NCI-H2107 treated with DMSO at 0.1 percent for 48 hours (cell line): ENCODE data around the gene DKKL1.
"Not testable (repeated sequence)": the region's sequence is repeated elsewhere in the genome, so short reads cannot be mapped to it uniquely, and the experiment has no call there.

Source experiments
- DNase-seq: peaks from one replicate; lab custom pipeline; 2025; ENCODE audit not compliant: unreplicated experiment; lab: John Stamatoyannopoulos, UW

Gene DKKL1

DNA sequence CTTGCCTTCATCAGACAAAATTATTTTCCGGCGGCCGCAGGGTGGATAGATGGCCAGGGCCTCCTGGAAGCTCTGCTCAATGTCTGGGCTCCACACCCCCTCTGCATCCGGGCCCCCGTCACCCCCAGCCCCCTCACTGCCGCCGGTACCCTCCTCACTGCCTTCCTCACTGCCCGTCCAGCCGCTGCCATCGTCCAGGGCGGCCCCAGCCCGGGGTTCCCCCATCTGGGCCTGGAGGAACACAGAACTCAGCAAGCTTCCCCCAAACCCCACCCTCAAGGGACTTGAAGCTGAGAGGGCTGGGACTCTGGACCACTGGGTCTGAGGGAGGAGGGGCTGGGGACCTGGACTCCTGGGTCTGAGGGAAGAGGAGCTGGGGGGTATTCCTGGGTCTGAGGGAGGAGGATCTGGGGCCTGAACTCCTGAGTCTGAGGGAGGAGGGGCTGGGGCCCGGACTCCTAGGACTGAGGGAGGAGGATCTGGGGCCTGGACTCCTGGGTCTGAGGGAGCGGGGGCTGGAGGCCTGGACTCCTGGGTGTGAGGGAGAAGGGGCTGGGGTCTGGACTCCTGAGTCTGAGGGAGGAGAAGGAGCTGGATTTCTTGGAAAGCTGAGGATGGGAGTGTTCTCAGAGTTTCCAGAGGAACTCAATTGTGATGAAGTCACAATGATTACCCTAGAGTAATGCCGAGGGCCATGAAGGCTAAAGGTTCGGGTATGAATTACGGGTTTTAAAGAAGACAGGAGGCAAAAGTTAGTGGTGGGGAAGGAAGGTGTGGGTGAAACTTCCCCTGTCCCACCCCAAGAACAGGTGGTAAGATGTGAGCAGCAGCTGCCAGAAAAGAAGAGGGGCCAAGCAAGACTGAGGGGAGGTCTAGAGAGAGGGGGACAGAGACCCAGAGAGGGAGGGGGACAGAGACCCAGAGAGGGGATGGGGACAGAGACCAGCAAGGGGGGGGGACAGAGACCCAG is 3.5 kb upstream of the DKKL1 start:
- DNase-seq = no peak

DNA sequence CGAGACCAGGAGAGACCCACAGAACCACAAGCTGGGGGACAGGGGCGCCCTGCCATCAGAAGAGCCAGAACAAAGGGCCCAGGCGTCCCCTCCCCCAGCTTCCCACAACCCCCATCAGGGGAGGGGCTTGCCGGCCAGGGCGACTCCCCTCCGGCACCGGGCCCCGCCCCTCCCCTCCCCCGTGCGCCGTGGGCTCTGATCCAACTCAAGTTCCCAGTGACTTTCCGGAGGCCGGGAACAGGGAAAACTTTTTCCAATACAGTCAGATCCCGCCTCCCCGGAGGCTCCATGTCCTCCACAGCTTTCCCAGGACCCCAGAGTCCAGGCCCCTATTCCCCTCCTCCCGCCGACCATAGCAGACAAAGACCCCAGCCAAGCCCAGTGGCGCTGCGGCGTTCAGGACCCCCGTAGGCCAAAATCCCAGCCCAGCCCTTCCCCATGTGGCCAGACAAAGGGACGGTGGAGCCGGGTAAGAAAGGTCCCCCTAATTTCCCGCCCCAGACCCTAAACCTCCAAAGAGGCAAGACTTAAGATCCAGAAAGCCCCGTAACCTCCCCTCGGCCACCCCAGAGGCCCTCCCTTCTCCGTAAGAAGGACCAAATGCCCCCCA is 2.1 kb upstream of the DKKL1 start:
- no peak for DNase-seq

DNA sequence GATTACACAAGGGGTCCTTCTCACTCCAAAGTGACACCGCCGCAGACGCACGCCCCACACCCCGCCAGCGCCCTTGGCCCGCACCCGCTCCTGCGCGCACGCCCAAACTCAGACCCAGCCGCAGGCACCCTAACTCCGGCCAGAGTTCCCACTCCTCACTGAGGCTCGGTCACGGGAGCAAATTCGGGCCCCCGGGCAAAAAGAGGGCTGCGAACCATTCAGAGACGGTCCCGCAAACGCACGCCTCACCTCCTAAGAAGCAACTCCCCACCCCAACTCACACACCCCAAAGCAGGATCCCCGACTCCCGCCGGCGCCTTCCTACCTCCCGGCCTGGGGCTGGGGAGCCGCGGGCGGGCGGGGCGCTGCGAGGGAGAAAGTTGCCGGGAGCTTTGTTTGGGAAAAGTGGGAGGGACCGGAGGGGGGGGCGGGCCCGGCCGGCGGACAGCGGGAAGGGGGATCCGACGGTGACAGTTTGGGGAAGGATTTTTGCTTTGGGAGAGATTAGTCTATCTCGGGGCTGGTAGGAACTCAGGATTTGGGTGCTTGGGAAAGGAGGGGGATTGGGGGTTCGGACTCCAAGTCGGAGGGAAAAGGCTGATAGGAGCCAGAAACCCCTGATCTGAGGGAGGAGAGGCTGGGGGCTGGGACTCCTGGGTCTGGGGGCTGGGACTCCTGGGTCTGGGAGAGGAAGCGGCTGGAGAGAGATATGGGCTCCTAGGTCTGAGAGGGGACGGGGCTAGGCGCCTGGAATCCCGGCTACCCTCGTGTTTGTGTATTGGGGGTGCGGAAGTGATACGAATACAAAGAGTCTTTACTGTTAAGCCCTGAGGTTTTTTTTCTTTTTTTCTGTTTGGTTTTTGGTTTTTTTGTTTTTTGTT is 1.4 kb upstream of the DKKL1 start, which contains the start of gene TEAD2:
Gene TEAD2, minus strand, starts transcription at position 369 of the 881 bp plus-strand sequence. CDS start 2,341 bp downstream, outside the sequence.
- no peak for DNase-seq

DNA sequence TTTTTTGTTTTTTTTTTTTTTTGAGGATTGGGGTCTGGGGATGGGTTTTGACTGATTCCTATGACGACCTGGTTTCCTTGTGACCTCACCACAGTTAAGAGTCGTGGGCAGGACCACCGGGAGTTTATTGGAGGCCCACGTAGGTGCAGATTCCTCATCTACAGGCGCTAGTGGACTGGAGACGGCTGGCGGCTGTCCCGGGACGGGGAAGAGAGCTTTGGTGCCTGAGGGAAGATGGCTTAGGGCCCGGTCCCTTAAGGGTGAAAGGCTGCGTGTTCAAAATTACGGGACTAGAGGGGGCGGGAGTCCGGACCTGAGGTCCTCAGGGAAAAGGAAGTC is 779 bp upstream of the DKKL1 start:
- DNase-seq = no peak

DNA sequence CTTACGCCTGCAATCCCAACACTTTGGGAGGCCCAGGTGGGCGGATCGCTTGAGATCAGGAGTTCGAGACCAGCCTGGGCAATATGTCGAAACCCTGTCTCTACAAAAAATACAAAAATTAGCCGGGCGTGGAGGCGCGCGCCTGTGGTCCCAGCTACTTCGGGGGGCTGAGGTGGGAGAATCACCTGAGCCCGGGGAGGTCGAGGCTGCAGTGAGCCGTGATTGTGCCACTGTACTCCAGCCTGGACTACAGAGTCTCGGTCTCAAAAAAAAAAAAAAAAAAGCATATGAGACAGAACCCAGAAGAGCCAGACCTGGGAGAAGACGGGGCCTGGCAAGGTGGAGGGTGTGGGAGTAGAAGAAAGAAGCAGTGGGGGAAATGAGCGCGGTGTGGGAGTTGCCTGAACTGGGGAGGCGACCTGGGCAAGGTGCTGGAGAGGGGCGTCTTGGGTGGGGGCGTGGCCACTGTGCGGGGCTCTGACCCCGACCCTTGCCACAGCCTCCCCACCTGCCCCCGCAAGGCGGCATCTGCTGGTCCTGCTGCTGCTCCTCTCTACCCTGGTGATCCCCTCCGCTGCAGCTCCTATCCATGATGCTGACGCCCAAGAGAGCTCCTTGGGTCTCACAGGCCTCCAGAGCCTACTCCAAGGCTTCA is 533 bp downstream of the DKKL1 start:
- DNase-seq = no peak

DNA sequence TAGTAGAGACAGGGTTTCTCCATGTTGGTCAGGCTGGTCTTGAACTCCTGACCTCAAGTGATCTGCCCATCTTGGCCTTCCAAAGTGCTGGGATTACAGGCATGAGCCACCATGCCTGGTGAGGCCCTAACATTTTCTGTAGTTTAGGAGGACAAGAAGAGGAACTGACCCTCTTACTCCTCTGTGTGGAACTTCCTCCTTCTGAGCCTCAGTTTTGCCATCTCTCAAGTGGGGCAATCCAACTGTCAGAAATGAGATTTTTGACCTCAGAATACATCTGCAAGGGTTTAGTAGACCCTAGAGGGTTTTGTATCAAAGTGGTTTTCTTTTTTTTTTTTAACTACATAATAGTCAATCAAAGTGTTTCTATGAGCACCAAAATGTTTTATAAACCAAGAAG is 2.4 kb downstream of the DKKL1 start:
- no peak for DNase-seq

DNA sequence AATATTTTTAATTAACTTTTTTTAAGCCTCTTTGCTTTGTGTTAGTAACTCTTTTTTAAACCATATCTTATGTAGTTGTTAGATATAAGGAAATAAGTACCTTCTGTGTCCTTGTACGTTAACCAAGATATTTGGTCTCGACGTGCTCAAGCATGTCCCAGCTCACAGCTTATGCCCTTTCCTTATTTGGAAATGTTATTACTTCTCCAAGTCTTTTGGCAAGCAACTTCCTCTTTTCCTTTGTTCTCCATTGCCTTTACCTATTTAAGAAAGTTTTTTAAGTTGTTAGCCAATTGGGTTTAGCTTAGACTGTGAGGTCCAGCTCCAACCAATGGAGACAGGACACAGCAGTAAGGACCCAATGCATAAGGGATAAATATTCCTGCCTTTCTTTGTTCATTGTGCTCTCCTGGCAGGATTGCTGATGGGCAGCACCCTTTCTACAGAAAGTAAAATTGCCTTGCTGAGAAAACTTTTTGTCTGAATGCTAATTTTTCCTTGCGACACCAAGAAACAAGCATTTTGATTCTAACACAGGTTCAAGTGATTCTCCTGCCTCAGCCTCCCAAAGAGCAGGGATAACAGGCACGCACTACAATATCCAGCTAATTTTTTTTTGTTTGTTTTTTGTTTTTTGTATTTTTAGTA is 5.2 kb downstream of the DKKL1 start:
- DNase-seq = no peak

DNA sequence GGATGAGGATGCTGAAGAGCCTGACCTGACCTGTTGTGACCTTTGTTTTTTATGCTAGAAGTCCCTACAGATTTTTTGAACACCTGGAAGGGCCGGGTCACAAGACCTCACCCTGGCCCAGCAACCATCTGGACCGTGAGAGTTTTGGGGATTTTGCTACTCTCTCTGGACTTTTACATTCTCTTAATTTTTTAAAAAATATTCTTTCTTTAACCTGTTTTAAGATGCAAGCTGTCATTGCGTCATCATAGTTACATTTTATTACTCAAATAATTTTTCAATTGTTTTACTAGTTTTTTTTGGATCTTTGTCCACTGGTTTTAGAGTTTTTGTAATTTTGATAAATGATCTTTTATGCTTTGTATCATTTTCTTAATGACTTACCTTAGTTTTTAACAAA is 7.5 kb downstream of the DKKL1 start:
- no peak for DNase-seq

DNA sequence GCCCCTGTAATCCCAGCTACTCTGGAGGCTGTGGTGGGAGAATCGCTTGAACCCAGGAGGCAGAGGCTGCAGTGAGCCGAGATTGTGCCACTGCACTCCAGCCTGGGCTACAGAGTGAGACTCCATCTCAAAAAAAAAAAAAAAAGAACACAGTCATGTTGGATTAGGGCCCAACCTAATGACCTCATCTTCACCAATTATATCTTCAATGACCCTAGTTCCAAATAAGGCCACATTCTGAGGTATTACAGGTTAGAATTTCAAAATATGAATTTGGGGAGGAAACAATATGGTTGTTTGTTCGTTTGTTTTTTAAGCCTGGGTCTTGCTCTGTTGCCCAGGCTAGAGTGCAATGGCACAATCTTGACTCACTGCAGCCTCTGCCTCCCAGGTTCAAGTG is 9.5 kb downstream of the DKKL1 start:
- DNase-seq = not testable (repeated sequence)

DNA sequence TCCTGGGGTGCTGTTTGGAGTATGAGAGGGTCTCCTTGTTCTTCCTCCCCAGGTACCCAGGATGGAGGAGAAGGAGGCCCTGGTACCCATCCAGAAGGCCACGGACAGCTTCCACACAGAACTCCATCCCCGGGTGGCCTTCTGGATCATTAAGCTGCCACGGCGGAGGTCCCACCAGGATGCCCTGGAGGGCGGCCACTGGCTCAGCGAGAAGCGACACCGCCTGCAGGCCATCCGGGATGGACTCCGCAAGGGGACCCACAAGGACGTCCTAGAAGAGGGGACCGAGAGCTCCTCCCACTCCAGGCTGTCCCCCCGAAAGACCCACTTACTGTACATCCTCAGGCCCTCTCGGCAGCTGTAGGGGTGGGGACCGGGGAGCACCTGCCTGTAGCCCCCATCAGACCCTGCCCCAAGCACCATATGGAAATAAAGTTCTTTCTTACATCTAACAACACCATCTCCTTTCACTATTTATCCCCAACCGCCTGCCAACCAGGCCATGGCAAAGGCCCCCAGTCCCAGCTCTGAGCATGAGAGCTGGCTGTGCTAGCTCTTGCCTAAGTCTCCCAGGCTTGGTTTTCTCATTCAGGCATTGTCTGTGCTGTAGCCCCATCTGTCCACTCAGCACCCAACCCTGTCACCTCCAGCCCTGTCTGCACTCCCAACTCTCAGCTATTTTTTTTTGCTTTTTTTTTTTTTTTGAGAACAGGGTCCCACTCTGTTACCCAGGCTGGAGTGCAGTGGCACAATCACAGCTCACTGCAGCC is 11.2 kb downstream of the DKKL1 start:
- no peak for DNase-seq

DNA sequence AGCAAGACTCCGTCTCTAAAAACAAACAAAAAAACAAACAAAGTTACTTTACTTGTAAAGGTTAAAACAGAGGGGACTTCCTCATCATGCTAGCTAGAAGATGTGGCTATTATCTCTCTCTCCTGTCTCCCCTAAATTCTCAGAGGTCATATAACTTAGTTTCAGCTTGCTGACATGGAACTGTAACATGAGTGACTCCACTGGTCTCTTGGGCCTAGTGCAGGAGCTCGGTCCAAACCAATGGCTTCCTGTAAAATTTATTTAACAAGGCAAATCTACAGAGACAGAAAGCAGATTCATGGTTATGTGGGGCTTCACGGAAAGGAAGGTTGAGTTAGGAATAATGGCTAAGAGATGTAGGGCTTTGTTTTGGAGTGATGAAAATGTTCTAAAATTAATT is 14.8 kb downstream of the DKKL1 start:
- DNase-seq = no peak

DNA sequence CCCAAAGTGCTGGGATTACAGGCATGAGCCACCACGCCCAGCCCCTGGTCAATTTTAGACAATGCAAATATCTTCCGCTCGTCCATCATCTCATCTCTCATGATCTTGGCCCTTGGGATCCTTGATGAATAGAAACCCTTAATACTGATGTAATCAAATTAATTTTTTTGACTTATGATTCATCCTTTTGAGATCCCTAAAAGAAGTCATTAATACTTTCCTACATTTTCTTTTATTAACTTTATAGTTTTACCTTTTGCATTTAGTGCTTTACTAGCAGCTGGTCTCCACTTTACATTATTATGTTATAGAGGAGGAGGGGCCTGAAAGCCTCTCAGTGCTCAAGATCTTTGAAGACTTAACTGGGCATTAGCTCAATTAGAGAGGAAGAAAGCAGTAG is 16.7 kb downstream of the DKKL1 start:
- no peak for DNase-seq

DNA sequence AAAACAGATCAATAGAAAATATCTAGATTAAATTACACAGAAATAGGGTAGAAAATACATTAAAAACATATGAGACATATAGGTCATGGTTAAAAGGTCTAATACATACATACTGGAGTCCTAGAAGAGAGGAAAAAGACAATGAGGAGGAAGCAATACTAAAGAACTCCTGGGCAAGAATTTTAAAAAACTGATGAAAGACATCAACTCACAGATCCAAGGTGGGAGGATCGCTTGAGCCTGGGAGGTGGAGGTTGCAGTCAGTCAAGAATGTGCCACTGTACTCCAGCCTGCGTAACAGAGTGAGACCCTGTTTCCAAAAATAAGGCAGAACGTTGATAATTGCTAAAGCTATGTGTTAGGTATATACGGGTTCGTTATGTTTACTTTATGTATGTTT is 19.0 kb downstream of the DKKL1 start:
- no peak for DNase-seq

DNA sequence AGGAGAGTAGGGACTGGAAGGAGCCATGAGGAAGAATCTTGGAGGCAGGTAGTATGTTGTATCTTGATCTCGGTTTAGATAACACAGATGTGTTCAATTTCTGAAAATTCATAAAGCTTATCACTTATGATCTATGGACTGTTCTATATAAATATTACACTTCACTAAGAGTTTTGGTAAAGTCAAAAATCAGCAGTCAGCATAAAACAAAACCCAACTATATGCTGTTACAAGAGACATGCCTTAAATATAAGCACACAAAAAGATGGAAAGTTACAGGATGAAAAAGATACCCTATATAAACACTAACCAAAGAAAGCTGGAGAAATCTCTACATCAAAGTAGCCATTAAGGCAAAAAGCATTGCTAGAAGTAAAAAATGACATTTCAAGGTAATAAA is 19.9 kb downstream of the DKKL1 start:
- DNase-seq = no peak

DNA sequence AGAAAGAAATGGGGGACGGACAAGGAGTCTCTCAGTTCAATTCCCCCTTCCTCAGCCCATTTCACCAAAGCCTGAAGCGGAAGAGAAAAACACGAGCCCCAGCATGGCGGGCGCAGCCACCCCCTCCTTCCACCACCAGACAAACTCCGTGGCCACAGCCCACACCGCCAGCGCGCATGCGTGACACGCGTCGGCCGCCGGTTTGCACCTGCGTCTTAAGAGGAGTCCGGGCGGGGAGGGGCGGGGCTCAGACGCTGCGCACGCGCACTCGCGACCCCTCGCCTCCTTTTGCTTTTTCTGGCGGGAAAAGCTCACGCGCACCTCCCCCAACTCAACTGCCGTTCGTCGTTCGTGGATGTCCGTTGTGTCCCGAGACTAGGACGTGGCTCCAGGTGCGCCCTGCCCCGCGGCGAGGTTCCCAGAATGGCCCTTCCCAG is 24.3 kb downstream of the DKKL1 start, which contains the start of gene KASH5:
Gene KASH5, plus strand, starts transcription at position 314 of the 437 bp plus-strand sequence. CDS start 2,635 bp downstream, outside the sequence.
- DNase-seq = no peak

DNA sequence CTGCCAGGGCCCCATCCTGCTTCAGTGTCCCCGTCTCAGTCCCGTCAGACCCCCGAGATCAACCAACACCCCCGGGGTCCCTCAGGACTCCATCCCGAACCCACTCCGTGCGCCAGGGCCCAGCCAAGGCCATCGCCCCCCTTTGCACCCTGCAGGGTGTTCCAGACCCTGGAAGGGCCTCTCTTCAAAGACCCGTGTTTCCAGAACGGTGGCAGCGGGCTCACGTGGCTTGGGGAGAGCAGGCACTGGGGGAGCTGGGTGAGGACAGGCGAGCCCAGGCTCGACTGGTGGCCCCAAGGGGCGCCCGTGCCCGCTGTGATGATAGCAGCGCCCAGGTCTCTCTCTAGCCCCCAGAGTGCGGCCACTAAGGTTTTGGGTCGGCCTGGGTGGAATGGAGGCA is 25.7 kb downstream of the DKKL1 start:
- no peak for DNase-seq

DNA sequence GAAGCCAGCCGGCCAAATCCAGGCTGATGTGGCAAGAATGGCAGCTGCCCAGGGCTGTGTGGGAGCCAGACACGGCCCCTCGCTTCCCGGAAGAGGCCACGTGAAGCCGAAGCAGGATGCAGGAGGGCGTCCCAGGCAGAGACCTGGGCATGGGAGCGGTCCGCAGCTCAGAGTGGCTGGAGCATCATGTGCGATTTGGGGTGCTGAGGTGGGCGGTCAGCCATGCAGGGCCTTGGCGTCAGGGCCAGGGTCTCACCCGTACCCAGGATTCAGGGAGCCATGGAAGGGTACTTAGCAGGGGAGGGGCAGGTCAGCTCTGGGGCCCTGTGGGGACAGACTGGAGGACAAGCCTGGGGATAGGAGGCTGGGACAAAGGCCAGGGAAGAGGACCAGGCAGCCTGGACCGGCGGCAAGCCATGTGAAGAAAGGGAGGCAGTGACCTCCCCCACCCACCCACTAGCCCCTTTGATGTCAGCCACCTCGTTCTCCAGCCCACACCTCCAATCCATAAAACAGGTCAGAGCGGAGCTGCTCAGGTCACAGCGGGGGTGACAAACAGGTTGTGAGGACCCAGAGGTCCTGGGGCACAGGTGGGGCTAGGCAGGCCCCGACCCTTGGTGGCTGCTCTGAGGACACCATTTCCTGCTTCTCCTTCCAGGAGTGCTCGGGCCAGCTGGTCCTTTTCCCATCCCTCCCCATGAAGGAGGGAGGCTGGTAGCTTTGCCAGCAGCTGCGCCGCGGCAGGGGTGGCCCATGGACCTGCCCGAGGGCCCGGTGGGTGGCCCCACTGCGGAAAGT is 26.7 kb downstream of the DKKL1 start:
- no peak for DNase-seq

DNA sequence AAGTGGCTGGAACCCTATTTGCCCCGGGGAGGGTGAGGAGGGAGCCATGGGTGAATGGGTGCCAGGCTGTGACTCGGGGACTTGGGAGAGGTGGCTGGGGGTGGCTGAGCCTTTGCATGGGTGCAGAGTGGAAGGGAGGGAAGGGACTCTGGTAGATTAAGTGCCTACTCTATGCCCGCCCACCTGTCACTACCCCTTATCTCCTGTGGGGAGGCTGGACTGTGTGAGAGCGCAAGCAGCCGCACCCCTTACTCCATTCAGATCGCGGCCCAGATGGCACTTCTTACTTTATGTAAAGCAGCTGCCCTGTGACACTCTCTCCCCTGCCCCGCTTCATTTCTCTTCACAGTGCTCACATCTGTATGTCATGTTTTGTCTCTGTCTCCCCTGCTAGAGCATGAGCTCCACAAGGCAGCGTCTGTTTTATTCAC is 27.3 kb downstream of the DKKL1 start:
- no peak for DNase-seq
